Hypothalamus (tissue), 51 donors: ENCODE data around the gene CCT8L2.
"Not testable (repeated sequence)": the region's sequence is repeated elsewhere in the genome, so short reads cannot be mapped to it uniquely, and the experiment has no call there.

Experiments used
- DNase-seq, 51 donors: peaks; one replicate each; lab custom pipeline; 2025; lab: John Stamatoyannopoulos, UW

The CCT8L2 gene

DNA sequence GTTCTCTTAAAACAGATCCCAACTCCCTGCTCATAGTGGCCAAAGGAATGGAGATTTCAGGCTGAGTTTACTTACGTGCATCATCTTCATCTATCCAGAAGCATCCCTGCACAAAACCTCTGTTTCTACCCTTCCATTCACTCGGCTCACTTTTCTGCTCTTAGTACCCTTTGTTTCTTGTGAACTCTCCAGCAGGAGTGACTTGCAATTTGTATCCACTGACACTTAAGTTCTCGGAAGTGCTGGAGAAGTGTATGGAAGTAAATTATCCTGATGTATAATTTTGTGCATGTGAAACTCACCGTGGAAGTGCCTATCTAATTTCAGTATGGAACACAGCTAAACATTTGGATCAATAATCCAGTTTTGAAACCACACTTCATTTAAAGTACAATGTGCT lies 7.0 kb upstream of the CCT8L2 start:
- not testable (repeated sequence) for DNase-seq

DNA sequence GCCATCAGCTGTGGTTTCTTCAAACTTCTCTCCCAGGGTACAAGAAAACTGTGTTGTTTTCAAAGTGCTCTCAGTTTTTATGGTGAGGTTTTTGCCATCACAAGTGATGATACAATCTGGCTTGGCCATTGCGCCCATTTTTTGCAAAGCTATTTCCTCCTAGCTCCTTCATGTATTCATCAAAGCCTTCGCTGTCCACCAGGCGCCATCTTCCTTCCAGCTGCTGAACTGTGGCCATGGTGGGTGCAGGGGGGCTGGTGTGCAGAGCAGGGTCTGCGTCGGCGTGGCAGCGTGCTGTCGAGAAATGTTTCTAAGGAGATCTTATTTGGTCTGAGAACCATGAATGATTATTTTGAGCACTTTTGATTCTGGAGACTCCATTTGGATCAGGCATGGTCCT lies 2.6 kb upstream of the CCT8L2 start:
- not testable (repeated sequence) for DNase-seq

DNA sequence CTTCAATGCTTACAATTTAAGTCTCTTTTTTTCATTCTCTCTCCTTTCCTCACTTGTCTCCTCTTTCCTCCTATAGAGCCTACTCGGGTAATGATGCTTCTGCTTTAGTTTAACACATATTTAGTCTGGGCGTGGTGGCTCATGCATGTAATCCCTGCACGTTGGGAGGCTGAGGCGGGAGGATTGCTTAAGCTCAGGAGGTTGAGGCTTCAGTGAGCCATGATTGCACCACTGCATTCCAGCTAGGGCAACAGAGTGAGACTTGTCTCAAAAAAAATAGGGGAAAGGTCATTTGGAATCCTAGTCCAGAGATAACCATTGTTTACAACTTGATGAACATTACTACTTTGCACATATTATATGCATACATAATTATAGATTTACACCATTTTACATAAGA lies 1.4 kb upstream of the CCT8L2 start:
- DNase-seq, result no peak

DNA sequence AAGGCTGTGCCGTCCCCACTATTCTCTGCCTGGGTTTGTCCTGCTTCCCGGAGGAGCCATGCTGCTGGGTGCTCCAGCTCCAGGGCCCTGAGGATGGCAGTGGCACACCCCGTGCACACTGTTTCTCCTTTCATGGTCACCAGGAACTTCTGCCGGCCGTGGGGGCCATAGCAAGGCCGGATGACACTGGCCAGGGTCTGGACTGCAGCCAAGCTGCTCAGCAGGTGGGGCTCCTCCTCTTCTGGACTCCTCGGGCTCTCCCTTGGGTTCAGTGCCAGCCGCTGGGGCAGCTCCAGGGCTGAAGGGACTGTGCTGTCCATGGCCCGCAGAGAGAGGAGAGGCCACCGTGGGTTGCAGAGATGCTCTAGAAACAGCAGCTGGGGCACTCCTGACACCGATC lies 379 bp downstream of the CCT8L2 start:
- not testable (repeated sequence) for DNase-seq

DNA sequence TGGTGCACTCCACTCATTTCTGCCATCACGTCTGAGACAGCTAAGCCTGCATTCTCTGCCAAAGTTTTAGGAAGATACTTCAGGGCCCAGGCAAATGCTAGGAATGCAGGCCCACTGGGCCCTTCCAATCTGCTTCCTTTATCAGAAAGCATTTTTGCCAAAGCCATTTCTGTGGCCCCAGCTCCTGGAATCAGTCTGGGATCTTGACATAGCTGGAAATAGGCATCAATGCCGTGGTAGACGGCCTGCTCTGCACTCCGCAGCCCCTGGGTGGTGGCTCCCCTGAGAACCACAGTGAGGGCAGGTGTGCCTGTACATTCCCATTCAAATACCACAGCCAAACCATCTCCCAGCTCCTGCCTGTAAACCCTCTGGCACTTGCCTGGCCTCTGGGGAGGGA lies 1.5 kb downstream of the CCT8L2 start:
- DNase-seq, result not testable (repeated sequence)

- DNase-seq, result no peak
Observed at GRCh38 chr22:16586991-16587390, 5.6 kb downstream of the CCT8L2 start.

GRCh38 chr22:16586170-16586569 lies 6.4 kb downstream of the CCT8L2 start:
- DNase-seq, result no peak

DNA sequence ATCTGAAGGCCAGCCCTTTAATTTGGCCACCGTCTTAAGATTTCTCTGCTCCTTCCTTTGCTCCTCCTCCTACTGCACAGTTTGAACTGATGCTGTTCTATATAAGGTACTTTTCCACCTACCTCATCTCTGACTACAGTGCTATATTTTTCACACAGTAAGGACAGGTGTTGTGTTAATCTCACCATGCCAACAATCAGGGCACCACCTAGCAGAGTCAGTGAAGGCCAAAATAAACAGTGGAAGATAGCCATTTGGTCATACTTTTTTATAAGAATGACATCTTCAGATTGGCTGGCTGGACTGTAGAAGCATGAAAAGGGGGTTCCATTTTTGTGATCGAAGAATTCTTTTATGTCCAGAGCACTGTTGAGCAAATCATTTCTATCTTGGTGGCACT lies 11.7 kb downstream of the CCT8L2 start:
- DNase-seq, result not testable (repeated sequence)

DNA sequence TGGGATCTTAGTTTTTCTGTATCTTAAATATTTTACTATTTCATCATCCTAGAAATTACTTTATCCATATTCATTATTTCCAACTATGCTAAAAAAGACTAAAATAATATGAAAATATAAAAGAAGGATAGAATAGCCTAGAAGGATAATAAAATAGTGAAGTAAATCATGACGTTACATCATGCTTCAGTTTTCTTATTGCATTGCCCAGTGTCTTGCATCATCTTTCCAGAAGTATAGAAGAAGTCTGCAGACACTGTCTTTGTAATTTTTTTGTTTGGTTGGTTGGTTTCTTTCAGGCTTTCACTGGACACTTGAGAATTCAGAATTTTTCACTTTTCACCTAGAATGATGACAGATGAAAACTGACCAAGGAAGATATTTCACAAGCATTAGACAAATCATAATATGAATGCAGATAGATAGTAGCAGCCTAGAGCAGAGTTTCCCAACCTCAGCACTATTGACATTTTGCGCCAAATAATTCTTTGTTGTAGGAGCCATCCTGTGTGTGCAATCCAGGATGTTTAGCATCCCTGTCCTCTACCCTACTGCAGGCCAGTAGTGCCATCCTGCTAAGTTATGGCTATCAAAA lies 23.3 kb downstream of the CCT8L2 start:
- DNase-seq, result not testable (repeated sequence)

- DNase-seq, result no peak
Observed at GRCh38 chr22:16568425-16568758, 24.2 kb downstream of the CCT8L2 start.

DNA sequence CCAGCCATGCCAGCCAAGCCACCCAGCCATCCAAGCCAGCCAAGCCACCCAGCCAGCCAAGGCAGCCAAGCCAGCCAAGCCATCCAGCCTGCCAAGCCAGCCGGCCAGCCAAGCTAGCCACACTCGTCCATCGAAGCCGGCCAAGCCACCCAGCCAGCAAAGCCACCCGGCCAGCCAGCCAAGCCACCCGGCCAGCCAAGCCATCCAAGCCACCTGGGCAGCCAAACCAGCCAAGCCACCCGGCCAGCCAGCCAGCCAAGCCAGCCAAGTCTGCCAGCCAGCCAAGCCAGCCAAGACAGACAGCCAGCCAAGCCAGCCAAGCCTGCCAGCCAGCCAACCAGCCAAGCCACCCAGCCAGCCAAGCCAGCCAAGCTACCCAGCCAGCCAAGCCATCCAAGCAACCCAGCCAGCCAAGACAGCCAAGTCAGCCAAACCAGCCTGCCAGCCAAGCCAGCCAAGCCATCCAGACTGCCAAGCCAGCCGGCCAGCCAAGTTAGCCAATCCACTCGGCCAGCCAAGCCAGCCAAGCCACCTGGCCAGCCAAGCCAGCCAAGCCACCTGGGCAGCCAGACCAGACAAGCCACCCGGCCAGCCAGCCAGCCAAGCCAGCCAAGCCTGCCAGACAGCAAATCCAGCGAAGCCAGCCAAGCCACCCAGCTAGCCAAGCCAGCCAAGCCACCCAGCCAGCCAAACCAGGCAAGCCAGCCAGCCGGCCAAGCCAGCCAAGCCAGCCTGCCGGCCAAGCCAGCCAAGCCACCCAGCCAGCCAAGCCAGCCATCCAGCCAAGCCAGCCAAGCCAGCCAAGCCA lies 24.8 kb downstream of the CCT8L2 start:
- not testable (repeated sequence) for DNase-seq

DNA sequence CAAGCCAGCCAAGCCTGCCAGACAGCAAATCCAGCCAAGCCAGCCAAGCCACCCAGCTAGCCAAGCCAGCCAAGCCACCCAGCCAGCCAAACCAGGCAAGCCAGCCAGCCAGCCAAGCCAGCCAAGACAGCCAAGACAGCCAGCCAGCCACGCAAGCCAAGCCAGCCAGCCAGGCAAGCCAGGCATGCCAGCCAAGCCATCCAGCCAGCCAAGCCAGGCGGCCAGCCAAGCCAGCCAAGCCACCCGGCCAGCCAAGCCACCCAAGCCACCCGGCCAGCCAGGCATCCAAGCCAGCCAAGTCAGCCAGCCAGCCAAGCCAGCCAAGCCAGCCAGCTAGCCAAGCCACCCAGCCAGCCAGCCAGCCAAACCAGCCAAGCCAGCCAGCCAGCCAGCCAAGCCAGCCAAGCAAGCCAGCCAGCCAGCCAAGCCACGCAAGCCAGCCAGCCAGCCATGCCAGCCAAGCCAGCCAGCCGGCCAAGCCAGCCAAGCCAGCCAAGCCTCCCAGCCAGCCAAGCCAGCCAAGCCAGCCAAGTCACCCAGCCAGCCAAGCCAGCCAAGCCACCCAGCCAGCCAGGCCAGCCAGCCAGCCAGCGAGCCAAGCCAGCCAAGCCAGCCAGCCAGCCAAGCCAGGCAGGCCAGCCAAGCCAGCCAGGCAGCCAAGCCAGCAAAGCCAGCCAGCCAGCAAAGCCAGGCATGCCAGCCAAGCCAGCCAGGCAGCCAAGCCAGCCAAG lies 26.0 kb downstream of the CCT8L2 start:
- not testable (repeated sequence) for DNase-seq

DNA sequence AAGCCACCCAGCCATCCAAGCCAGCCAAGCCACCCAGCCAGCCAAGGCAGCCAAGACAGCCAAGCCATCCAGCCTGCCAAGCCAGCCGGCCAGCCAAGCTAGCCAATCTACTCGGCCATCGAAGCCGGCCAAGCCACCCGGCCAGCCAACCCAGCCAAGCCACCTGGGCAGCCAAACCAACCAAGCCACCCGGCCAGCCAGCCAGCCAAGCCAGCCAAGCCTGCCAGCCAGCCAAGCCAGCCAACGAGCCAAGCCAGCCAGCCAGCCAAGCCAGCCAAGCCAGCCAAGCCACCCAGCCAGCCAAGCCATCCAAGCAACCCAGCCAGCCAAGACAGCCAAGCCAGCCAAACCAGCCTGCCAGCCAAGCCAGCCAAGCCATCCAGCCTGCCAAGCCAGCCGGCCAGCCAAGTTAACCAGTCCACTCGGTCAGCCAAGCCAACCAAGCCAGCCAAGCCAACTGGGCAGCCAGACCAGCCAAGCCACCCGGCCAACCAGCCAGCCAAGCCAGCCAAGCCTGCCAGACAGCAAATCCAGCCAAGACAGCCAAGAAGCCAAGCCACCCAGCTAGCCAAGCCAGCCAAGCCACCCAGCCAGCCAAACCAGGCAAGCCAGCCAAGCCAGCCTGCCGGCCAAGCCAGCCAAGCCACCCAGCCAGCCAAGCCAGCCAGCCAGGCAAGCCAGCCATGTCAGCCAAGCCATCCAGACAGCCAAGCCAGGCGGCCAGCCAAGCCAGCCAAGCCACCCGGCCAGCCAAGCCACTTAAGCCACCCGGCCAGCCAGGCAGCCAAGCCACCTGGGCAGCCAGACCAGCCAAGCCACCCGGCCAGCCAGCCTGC lies 26.8 kb downstream of the CCT8L2 start:
- not testable (repeated sequence) for DNase-seq

- DNase-seq, result not testable (repeated sequence)
Observed at GRCh38 chr22:16564837-16565584, 27.6 kb downstream of the CCT8L2 start.

GRCh38 chr22:16563555-16564520 lies 28.8 kb downstream of the CCT8L2 start:
- no peak for DNase-seq

DNA sequence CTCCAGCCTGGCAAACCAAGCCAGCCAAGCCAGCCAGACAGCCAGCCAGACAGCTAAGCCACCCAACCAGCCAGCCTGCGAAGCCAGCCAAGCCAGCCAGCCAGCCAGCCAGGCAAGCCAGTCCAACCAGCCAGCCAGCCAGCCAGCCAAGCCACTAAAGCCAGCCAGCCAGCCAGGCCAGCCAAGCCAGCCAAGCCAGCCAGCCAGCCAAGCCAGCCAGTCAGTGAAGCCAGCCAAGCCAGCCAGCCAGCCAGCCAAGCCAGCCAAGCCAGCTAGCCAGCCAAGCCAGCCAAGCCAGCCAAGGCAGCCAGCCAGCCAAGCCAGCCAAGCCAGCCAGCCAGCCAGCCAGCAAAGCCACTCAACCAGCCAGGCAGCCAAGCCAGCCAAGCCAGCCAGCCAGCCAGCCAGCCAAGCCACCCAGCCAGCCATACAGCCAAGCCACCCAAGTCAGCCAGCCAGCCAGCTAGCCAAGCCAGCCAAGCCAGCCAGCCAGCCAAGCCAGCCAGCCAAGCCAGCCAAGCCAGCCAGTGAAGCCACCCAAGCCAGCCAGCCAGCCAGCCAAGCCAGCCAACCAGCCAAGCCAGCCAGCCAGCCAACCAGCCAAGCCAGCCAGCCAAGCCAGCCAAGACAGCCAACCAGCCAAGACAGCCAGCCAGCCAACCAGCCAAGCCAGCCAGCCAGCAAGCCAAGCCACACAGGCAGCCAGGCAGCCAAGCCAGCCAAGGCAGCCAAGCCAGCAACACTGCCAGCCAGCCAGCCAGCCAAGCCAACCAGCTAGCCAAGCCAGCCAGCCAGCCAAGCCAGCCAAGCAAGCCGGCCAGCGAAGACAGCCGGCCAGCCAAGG lies 29.7 kb downstream of the CCT8L2 start:
- DNase-seq, result no peak

DNA sequence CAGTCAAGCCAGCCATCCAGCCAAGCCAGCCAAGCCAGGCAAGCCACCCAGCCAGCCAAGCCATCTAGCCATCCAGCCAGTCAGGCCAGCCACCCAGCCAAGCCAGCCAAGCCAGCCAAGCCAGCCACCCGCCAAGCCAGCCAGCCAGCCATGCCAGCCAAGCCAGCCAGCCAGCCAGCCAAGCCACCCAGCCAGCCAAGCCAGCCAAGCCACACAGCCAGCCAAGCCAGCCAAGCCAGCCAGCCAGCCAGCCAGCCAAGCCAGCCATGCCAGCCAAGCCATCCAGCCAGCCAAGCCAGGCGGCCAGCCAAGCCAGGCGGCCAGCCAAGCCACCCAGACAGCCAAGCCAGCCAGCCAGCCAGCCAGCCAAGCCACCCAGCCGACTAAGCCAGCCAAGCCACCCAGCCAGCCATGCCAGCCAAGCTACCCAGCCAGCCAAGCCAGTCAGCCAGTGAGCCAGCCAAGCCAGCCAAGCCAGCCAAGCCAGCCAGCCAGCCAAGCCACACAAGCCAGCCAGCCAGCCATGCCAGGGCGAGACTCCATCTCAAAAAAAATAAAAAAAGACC lies 31.4 kb downstream of the CCT8L2 start:
- not testable (repeated sequence) for DNase-seq

DNA sequence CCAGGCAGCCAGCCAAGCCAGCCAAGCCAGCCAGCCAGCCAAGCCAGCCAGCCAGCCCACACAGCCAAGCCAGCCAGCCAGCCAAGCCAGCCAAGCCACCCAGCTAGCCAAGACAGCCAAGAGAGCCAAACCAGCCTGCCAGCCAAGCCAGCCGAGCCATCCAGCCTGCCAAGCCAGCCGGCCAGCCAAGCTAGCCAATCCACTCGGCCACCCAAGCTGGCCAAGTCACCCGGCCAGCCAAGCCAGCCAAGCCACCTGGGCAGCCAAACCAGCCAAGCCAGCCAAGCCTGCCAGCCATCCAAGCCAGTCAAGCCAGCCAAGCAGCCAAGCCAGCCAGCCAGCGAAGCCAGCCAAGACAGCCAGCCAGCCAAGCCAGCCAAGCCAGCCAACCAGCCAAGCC lies 32.0 kb downstream of the CCT8L2 start:
- DNase-seq, result not testable (repeated sequence)
